Hepatic stellate cell (primary cell): ENCODE data around the gene CLCA2.
"Not testable (repeated sequence)": the region's sequence is repeated elsewhere in the genome, so short reads cannot be mapped to it uniquely, and the experiment has no call there.

ENCODE experiments used
- DNase-seq: peaks from one replicate; pipeline ENCODE4 v3.0.0; 2011; ENCODE audit warnings: low spot score

The CLCA2 gene

DNA sequence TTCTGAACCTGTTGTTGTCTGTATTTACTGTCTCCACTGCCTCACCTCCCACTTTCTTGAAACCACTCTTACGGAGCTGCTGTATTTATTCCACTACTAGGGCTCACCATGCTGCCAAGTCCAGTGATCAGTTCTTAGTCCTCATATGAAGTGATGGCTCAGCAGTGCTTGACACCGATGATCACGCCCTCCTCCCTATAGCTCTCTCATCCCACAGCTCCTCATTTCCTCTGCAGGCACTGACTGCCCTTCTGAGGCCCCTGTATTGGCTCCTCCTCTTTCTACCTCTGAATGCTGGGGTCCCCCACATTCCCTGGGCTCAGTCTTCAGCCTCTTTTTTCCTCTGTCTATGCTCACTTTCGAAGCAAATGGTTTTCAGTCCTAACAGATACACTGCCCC, 48.2 kb downstream of the CLCA2 start:
- DNase-seq: no peak

DNA sequence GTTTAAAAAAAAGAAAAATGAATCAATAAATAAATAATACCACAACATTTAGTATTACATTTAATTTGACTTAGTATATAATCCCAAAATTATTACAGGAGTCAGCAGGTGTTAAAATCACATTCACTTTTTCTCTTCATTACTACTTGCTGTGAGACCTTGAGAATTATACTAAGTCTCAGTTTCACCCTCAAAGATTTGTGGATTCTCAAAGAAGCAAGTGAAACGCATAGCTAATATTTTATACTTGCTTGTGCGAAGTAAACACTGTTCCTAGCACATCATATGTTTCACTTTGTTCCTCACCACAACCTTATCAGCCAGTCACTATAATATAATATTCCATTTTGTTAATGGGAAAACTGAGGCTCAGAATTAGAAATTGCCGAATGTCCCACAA, 48.8 kb downstream of the CLCA2 start:
- no peak for DNase-seq

DNA sequence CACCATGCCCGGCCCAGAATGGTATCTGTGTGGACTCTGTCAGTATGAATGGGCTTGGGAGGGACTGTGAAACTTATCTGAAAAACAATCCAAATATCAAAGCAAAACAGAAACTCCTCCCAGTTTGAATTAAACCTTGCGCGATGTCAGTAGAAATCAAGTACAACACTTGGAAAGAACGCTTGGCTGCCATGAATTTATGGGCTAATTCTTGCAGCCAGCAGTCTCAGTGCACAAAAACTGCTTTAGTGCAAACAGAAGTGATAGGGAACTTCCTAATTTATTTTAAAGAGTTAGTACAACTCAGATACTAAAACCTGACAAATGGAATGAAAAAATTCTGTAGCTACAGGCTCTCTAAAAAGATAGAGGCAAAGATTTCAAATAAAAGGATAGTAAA, 53.3 kb downstream of the CLCA2 start:
- no peak for DNase-seq

DNA sequence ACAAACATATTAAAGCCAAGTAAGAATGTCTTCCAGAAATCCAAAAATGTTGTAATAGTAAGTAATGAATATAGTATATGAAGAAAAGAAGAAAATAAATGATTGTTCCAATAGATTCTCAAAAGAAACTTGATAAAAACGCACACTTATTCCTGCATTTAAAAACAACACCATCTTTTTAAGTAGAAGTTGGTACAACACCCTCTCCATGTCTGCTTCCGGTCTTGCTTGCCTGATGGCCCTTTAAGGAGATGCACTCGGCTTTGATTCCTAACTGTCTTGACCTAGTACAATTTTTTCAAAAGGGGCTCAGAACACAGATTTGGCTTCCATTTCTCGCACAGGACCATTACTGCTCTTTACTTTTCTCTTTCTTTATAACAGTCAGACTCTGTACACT, 53.7 kb downstream of the CLCA2 start:
- DNase-seq: no peak

DNA sequence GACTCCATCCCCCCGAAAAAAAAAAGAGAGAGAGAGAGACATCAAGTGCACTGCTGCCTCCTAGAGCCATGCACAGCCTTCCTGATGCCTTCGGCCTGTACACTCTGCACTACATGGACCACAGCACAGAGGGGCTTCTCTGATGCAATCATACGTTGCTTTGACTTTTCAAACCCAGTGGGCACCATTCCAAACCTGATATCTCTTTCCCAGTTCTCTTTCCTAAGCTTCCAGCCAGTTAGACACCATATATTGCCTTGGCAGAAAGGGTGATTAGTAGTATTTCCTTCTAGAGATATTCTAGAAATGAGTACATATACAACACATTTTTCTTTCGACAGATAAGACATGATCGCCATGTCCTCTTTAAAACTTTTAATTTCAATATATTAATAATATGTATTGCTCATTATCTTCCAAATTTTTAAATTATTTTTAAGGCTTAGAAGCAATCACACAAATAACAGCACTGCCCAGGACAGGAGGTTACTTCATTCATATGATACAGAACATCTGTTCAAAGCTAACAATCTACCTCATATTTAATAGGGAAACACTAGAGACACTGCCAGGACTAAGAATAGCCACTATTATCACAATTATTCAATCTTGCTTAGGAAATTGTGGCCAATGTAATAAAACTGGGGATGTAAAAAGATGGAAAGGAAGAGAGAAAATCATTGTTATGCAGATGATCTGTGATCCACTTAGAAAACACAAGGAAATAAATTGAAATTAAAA, 54.6 kb downstream of the CLCA2 start:
- no peak for DNase-seq

DNA sequence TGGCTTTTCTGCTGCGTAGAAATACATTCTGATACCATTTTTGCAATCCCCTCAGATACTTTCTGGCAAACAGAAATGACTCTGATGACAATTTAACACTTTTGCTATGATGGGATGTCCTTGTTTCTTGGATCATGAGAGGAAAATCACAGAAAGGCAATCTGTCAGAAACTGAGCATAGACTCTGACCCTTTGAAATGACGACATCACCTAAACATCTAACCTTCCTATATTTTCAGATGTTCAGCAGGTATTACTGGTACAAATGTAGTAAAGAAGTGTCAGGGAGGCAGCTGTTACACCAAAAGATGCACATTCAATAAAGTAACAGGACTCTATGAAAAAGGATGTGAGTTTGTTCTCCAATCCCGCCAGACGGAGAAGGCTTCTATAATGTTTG, 58.0 kb downstream of the CLCA2 start:
- DNase-seq: no peak

DNA sequence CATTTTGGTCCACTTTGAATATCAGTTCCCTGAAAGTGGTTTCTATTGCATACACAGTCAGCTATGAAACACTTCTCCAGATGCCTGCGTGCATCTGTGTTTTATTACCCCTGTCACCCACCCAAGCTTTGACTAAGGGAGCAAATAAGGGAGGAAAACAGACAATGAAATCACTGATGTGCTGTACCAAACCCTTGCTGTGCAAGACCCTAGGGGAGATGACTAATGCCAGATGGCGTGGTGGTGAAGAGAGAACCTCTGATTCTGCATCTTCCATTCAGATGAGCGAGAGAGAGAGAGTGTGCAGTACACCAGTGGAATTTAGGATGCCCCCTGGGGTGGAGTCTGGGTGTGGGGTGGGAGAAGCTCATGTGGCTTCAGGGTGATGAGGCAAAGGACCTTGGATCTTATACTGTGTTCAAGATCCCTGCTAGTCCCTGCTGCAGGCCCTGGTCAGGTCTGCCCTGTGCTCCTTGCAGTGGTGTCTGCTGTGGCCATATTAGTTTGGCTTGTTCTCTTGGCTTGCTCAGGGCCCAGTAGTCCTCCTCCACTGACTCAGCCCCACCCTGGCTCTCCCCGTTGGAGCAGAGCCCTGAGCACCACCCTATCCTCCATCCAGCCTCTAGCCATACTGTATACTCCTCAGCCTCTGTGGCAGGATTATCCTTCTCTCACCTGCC, 63.3 kb downstream of the CLCA2 start:
- DNase-seq: no peak

DNA sequence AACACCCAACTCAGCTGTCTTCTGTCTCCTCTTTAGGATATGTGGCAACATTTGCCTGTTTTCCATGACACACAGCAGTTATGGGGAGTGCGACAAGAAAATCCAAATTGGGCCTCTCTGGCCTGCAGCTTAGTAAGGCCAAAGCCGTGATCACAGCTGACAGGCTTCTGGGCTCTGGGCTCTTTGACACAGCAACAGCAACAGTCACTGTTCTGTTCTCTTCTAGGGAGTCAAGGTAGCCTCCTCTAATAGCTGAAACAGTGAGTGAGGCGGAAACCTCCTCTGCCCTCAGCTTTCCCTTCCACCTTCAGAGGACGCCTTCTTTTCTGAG, 63.8 kb downstream of the CLCA2 start:
- no peak for DNase-seq

DNA sequence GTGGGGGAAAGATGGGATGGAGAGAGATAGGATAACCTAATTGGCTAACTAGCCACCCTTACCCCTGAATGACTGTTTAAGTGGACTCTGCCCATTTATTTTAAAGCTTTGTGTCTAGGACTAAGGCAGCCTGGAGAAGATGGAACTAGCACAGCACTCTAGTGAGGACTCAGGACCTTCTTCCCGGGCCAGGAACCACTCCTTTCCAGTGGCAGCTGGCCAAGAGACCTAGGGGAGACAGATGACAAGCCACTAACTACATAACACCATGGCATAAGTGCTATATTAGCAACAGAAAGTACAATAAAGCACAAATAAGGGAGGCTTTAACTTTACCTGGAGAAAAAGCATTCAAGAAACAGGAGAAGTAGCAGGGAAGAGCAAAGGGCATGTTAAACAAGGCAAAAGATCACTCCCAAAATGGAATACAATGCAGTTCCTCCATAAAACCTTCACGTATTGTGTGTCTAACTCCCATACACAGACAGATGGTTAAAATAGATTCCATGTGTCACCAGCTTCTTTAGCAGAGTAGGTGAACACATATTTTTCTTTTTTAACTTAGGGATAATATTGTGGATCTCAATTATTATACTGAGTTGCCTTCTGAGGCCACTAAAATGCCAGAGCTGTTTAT, 65.4 kb downstream of the CLCA2 start:
- no peak for DNase-seq

DNA sequence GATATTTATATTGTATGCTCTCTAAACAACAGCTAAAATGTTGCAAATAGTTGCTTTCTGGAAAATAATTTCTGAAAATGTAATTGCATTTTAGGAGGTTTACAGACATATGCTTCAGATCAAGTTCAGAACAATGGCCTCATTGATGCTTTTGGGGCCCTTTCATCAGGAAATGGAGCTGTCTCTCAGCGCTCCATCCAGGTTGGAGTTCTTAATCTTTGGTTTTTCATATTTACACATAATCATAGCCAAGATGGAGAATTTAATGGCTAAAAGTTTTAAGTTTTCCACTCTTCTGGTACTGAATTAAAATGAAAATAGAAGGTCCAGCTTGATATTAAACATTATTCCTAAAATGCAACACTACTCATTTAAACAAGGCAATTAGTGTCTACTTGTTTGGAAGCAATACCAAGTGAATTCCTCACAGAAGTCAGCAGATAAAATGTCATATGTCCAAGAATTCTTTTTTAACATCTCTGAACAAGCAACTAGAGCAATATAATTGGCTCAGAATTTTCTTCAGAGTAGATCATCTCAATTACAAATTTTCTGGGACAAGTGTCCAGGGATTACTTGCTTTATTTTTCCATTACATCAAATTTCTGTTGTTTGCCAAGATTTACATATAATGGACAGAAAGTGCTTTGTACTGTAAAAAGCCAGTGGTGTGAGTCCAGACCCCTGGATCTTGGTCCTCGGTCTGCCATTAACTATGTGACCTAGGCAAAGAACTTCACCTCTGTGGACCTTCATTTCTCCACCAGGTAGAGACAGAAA, 67.4 kb downstream of the CLCA2 start:
- no peak for DNase-seq

DNA sequence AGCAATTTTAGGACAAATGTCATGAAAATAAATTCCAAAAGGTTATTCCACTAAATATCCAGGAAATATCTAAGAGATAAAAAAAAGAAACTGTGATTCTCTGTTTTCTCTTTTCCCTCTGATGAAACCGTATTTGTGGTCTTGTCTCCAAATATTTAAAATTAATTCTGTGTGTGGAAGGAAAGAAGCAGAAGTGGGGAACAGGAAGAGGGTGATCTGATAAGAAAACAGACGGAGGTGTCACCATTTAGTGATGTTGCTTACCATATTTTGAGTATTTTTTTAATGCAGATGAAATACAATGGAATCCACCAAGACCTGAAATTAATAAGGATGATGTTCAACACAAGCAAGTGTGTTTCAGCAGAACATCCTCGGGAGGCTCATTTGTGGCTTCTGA, 74.3 kb downstream of the CLCA2 start:
- DNase-seq: no peak

DNA sequence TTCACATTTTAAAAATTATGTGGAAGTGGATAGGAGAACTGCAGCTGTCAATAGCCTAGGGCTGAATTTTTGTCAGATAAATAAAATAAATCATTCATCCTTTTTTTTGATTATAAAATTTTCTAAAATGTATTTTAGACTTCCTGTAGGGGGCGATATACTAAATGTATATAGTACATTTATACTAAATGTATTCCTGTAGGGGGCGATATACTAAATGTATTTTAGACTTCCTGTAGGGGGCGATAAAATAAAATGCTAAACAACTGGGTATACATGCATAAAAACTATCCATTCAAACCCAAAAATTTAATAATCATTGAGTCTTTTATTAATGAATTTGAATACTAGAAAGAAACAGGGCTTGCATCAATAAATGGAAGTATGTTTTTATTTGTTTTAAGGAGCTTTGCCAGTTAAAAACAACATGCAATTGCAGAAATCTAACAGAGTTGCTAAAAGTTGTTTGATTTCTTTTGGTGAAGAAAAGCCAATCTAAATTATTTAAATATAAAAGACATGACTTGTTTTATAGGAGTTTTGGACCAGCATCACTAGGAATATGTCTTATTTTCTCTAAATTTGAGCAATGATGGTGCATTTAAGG, 76.1 kb downstream of the CLCA2 start:
- DNase-seq: no peak

DNA sequence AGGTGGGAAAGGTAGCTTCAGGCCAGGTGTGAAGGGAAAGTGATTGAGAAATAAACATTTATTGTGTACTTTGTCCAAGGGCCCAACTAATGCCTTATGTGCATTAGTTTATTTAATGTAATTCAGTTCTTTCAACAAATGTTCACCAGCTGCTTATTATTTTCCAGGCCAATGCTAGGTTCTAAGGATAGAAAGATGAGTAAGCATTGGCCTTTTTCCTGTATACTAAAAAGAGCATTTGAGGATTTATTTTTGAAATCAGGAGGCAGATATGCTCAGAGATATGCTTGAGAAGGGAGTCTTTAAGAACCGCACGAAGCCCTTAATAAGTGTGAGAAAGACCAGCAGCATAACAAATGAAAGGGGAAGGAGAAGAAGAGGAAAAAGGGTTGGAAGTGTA, 76.7 kb downstream of the CLCA2 start:
- DNase-seq: no peak

DNA sequence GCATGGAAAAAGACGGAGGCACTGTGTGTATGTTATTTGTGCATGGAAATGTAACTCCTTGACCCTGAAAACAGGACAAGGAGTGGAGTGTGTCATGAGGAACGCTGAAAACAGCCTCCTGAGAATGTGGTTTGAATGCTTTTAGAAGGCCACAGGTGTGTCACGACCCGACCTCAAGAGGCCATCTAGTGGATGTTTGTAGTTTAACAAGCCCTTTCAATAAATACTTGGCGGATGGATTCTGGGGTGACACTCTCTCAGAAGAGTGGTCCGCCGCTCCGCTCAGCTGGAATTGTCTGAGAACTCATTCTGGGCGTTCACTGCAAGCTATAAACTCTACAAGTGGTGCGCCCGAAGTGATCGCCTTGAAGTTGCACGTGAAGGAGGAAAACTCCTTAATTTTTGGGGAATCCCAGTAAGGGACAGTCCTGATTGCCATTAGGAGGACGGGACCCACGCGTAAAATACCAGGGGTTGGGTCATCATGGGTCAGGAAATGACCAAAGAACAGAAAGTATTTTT, 78.2 kb downstream of the CLCA2 start:
- DNase-seq: not testable (repeated sequence)

DNA sequence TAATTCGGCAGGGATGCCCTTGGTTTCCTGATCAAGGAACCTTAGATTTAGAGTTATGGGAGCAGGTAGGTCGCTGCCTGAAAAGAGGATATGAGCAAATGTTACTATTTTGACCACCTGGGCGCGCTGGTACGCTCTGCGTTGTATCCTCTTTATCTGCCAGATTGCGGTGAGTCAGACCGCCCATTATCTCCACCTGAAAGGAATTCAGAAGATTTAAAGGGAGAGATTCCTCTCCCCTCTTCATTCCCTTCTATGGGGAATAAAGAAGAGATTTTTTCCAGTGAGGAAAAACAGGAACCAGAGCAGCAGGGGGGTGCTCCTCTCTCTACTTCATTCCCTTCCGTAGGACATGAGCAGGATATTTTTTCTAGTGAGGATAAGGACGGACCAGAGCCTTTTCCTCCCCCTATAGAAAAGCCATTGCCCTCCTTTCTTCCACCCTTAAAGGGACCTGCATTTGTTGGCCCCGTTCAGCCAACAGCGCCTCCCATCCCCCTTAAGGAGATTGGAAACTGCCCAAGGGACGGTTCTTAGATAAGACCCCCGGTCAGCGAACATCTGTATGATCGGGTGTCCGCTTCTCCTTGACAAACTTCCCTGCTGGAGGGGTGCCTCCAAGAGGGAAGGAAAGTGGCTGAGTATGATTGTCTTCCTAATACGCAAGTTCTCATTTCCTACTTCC, 78.9 kb downstream of the CLCA2 start:
- DNase-seq: no peak

DNA sequence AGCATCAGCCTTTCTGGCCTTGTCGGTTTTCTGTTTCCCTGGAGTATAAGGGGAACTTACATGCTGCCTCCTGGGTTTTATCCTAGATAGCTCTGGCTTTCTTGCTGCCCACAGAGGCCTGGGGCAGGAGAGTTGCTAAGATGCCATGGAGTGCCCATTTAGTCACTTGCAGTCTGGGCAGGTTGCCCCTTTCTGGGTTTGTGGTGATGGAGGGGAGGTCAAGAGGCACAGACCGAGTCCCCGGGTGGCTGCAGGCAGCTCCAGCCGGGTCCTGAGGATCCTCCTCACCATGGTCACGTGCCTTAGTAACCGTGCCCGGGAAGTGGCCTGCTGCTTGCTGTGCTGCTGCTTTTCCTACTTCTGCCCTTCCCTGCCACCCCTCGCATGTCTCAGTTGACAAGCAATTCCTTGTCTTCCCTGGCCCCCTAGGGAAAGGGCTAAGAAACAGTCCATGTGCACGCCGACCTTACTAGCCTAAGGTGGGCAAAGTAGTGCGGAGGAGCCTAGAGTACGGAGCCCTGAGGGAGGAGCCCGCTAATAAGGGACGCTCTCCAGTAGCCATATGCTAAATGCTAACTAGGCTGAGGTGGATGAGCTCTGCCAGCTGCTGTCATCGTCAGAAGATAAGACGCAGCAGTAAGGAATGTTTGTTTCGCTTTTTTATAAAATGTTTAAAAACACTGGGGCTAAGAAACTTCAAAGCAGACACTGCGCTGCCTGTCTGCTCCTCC, 79.6 kb downstream of the CLCA2 start:
- DNase-seq: peak; percentile 26

DNA sequence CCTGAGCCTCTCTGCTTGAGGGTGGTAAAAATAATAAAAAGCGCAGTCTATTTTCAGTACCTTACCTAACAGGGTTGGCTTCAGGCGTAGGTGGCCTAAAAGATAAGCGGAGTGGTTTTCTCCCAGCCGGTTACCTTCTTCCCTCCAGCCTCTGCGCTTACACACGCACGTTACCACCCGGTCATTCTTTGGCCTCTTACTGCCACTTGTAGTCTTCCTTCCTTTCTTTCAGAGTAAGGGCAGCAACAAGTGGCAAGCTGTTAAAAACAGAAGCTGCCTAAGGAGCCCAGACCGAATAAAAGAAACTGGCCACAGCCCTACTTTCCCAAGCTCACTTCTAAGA, 80.1 kb downstream of the CLCA2 start:
- DNase-seq: no peak

DNA sequence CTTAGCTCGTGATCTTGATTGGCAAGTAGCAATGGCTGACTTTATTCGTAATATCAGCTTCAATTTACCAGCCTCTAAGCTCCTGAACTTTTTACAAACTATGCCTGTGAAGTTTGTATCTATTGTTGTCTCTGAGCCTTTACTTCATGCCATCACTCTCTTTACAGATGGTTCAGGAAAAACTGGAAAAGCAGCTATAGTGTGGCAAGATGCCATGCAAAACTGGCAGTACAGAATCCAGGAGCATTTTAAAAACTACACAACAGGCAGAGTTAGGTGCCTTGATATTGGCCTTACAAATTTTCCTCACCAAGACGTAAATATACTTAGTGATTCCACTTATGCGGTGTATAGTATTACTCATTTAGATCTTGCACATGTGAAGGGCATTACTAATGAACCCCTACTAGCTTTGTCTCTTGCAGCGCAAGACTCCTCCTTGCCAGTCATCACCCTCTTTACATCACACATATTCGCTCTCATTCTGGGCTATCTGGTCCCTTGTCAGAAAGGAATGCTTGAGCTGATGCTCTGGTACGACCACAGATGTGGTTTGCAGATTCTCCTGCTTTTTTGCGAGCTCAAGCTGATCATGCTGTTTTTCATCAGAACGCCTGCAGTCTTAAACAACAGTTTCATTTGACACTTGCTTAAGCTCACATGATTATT, 81.1 kb downstream of the CLCA2 start:
- no peak for DNase-seq

DNA sequence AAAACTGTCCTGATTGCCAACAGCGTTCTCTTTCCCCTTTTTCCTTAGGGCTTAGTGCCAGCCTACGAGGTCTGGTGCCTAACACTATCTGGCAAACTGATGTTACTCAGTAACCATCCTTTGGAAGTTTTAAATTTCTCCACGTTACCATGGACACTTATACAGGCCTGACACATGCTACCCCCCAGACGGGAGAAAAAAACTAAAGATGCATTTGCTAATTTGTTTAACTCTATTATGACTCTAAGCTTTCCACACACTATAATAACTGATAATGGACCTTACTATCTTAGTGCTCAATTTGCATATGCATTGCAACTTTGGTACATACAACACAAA, 81.6 kb downstream of the CLCA2 start:
- no peak for DNase-seq
